AG04449 (cell line): ENCODE results near the gene ZIM2.

Experiments
- CTCF ChIA-PET: fragments of 350-600 bp; formaldehyde crosslinking; extraction: SDS; loops from one replicate; lab custom pipeline; 2021; ENCODE audit warnings: antibody characterized with exemption; lab: Yijun Ruan, JAX
- POLR2A ChIA-PET: fragments of 400-600, 350-600 bp; formaldehyde crosslinking; extraction: SDS; loops from one replicate; lab custom pipeline; 2020; ENCODE audit warnings: antibody characterized with exemption, inconsistent platforms; lab: Yijun Ruan, JAX
- DNase-seq: peaks from one replicate; pipeline ENCODE4 v3.0.0-alpha.2; 2010; ENCODE audit warnings: low read depth, low spot score
- H3K4me3 ChIP-seq: 2 replicates; pipeline ENCODE4 v1.5.1; 2011; ENCODE audit warnings: low read depth, mild to moderate bottlenecking, control low read depth, low read length
- TF ChIP-seq, protein P1 (sequence below): IDR thresholded peaks from one replicate; pipeline ENCODE4 v1.5.1; 2011; ENCODE audit warnings: mild to moderate bottlenecking, moderate library complexity, low read length, control low read depth, inconsistent platforms; ENCODE audit not compliant: insufficient read depth; ENCODE audit errors: missing control alignments

ZIM2 gene

DNA sequence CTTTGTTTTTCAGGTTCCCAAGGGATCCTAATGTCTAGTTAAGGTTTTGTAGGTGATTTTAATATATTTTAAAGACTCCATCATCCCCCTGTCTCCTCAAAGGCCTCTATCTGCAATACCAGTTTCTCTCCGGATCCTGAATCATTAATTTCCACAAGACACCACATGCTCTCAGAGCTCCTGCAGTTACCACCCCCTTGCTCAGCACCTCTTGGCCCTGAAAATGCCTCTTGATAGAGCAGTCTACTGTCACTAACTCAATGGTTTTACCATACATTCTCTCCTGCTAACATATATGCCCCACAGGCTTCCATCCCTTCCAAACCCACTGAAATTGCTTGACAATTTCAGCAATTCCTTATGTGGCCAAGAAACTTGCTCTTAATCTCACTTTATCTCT, 1.9 kb upstream of the ZIM2 start:
- no peak for DNase-seq
- TF ChIP-seq, protein P1, sequence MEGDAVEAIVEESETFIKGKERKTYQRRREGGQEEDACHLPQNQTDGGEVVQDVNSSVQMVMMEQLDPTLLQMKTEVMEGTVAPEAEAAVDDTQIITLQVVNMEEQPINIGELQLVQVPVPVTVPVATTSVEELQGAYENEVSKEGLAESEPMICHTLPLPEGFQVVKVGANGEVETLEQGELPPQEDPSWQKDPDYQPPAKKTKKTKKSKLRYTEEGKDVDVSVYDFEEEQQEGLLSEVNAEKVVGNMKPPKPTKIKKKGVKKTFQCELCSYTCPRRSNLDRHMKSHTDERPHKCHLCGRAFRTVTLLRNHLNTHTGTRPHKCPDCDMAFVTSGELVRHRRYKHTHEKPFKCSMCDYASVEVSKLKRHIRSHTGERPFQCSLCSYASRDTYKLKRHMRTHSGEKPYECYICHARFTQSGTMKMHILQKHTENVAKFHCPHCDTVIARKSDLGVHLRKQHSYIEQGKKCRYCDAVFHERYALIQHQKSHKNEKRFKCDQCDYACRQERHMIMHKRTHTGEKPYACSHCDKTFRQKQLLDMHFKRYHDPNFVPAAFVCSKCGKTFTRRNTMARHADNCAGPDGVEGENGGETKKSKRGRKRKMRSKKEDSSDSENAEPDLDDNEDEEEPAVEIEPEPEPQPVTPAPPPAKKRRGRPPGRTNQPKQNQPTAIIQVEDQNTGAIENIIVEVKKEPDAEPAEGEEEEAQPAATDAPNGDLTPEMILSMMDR, result no peak
- H3K4me3 ChIP-seq, result no peak overlapping the region
- ChIA-PET CTCF (no interaction called here), POLR2A (no interaction called here)

DNA sequence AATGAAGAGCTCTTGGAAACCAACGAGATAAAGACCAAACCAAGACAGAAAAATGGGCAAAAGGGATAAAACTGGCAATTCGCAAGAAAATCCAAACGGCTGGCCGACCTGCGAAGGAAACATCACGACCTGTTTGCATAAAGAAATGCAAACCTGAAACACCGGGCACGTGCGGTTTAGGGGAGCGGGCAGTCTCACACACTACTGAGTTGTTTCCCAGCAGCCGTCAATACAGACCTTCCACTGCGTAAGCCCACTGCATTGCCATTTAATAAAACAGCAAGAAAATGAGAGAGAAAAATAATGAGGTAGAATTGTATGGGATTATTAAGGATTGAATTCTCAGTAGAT, 642 bp upstream of the ZIM2 start:
- CTCF ChIA-PET, result no interaction called here
- H3K4me3 ChIP-seq, result no peak overlapping the region
- POLR2A ChIA-PET, result no interaction called here
- no peak for DNase-seq
- TF ChIP-seq, protein P1, result no peak

DNA sequence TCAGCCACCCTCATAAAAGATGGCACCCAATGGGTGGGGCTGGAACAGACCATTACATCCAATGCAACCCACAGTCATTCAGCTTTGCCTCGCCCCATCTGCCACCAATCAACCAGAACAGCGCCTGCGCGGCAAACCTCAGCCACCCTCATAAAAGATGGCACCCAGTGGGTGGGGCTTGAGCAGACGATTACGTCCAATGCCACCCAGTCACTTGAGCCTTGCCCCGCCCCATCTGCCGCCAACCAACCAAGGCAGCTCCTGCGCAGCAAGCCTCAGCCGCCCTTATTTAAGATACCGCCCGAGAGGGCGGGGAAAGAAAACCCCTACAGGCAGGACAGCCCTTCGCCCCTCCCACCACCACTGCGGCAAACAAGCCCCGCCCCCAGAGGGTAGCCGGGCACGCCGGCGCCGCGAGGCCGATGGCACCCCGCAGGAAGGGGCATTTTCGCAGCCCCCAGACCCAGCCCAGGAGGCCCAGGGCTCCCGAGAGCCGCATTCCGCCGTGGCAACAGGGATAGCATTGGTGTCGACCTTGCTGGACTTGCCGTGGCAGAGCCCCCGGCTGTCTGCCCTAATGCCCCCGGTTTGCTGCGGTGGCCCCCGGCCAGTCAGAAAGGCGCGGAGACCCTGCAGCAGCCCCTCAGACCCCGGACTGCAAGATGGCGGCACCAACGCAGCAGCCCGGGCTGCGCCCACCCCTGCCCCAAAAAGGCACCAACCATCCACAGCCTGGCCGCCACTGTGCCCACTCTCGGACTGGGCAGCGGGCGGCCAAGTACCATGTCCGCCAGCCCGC, 675 bp downstream of the ZIM2 start:
- ChIA-PET POLR2A (no interaction called here), CTCF (no interaction called here)
- no peak overlapping the region for H3K4me3 ChIP-seq
- DNase-seq, result no peak
- TF ChIP-seq, protein P1, result no peak

DNA sequence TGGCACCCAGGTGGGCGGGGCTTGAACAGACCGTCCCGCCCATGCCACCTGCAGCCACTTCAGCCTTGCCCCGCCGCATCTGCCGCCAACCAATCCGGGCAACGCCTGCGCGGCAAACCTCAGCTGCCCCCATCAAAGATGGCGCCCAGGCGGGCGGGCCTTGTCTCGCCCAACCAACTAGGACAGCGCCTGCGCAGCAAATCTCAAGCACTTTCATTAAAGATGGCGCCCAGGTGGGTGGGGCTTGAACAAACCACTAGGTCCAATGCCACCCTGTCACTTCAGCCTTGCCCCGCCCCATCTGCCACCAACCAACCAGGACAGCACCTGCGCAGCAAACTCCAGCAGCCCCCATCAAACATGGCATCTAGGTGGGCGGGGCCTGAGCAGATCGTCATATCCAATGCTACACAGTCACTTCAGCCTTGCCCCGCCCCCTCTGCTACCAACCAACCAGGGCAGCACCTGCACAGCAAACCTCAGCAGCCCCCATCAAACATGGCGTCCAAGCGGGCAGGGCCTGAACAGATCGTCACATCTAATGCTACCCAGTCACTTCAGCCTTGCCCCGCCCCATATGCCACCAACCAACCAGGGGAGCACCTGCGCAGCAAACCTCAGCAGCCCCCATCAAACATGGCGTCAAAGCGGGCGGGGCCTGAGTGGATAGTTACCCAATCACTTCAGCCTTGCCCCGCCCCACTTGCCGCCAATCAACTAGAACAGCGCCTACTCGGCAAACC, 1.4 kb downstream of the ZIM2 start:
- no peak for DNase-seq
- H3K4me3 ChIP-seq, result no peak overlapping the region
- TF ChIP-seq, protein P1, result no peak
- ChIA-PET POLR2A (no interaction called here), CTCF (no interaction called here)

DNA sequence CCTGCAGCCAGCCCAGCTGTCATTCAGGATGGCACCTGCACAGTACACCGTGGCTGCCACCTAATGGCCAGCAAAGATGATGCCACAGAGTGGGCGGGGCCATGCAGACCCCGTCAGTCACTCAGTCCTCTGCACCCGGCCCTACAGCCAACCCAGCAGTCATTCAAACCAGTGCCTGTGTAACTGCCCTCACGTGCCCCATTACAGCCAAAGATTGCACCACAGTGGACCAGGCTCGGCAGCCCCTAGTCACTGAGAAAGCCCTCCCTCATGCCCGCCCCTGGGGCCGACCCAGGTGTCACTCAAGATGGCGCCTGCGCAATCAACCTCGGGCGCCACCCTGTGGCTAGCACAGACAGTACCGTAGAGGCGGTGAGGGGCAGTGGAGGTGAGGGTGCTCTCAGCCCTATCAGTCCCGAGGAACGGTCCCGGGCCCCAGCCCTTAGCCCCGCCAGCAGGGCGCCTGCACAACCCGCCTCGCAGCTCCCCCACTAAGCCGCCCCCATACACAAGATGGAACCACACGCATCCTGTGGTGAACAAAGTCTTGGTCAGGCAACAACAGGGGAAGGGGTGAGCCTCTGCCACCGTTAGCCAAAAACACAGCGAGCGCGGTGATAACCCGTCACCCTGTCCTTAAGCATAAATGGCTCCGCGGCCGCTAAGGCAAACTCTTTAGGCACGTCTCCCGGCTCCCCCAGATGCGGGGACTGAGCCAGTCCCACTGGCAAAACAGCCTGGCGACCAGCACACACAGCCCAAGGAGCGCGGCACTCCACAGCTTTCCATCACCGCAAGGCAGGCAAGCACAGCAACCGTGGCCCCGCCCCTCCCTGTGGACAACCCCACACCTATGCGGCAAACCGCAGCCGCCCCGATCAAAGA, 2.3 kb downstream of the ZIM2 start:
- TF ChIP-seq, protein P1, result no peak
- POLR2A ChIA-PET, result no interaction called here
- no peak overlapping the region for H3K4me3 ChIP-seq
- DNase-seq, result no peak
- CTCF ChIA-PET, result no interaction called here
